Thoracic aorta (tissue), 2 donors: Measurements from ENCODE around the gene SEMA3D. TPM values are rescaled to one million over a fixed set of nuclear protein-coding genes. Genes with fewer than 3 reads are reported as not detected.

Source experiments
- ATAC-seq: fragments of 150-250 bp; one replicate; pipeline ENCODE4 v1.8.0; 2017; ENCODE audit warnings: low read depth; ENCODE audit not compliant: insufficient number of reproducible peaks, low FRiP score
- DNase-seq: peaks from one replicate; pipeline ENCODE4 v3.0.0-alpha.2; 2020; ENCODE audit warnings: low spot score
- H3K27ac ChIP-seq, 2 donors: fragments of 200-600 bp; sonication (generic); 1 replicate in 1 of 2; 2 replicates in 1 of 2; pipeline ENCODE4 v1.5.1; 2016; ENCODE audit warnings: mild to moderate bottlenecking in 2 of 2, moderate library complexity in 2 of 2
- H3K27me3 ChIP-seq: fragments of 200-600 bp; sonication (generic); replicated peaks from 2 replicates; pipeline ENCODE4 v1.6.0; 2016; ENCODE audit warnings: mild to moderate bottlenecking; ENCODE audit not compliant: insufficient read depth
- H3K36me3 ChIP-seq: fragments of 200-600 bp; sonication (generic); one replicate; pipeline ENCODE4 v1.5.1; 2016
- H3K4me1 ChIP-seq, 2 donors: fragments of 200-600 bp; sonication (generic); 1 replicate in 1 of 2; 2 replicates in 1 of 2; pipeline versions ENCODE4 v1.5.1 to v1.6.0; 2016; ENCODE audit warnings: low read depth in 2 of 2, mild to moderate bottlenecking in 1 of 2; ENCODE audit not compliant: control insufficient read depth in 1 of 2
- H3K4me3 ChIP-seq: fragments of 200-600 bp; sonication (generic); 2 replicates; pipeline ENCODE4 v1.5.1; 2016; ENCODE audit warnings: mild to moderate bottlenecking
- H3K9me3 ChIP-seq: fragments of 200-600 bp; sonication (generic); 2 replicates; pipeline ENCODE4 v1.5.1; 2016
- CTCF ChIP-seq: fragments of 200-600 bp; sonication (generic); IDR thresholded peaks from one replicate; pipeline ENCODE4 v1.5.1; 2019; ENCODE audit warnings: antibody characterized with exemption
- total RNA-seq, 2 donors: library from RNA; depleted of rRNA; stranded (reverse); fragments of >200 nt; gene quantifications; one replicate each; pipeline versions ENCODE4 v1.1.0 to v1.2.3, GENCODE V29; 2016

SEMA3D gene
- total RNA-seq, 2 donors from 2014 or later: 18.5 to 22.8 TPM

DNA sequence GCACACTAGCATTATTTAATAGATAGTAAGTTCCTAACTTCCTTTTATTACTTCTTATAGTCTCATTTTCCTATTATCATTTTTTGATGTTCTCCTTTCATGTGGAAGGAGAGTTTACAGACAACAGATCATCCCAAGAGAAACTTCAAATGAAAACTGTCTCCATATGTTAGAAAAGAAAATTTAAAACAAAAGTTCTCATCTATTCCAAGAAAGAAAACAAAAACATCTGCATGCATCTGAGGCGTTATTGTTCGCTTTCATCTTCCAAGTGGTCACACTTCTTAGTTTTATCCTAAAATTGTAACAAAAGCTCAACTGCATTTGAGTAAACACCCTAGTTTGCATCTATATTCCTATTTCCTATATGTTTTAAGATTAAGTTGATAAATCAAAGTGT is 126.2 kb downstream of the SEMA3D start:
- H3K4me1 ChIP-seq: peaks cover 9 to 22% of the 10 kb centered on the region in 2 donors
- no peak overlapping the region for H3K4me3 ChIP-seq
- no peak overlapping the region for H3K27ac ChIP-seq
- no peaks in the 10 kb centered on the region for H3K9me3 ChIP-seq
- ATAC-seq: no peak
- no peak for TF ChIP-seq CTCF
- H3K27me3 ChIP-seq: no peaks in the 10 kb centered on the region
- no peak for DNase-seq
- H3K36me3 ChIP-seq: no peaks in the 10 kb centered on the region

GRCh38 chr7:85055906-85056305 is 130.9 kb downstream of the SEMA3D start:
- DNase-seq (no peak), ATAC-seq (no peak)
- Histone ChIP-seq H3K4me1 (no peaks in the 10 kb centered on the region), H3K27me3 (no peaks in the 10 kb centered on the region), H3K4me3 (no peak overlapping the region), H3K27ac (no peak overlapping the region), H3K9me3 (no peaks in the 10 kb centered on the region), H3K36me3 (no peaks in the 10 kb centered on the region)
- TF ChIP-seq CTCF: no peak

GRCh38 chr7:85055196-85055595 is 131.7 kb downstream of the SEMA3D start:
- Histone ChIP-seq H3K27ac (no peak overlapping the region), H3K9me3 (no peaks in the 10 kb centered on the region), H3K4me3 (no peak overlapping the region), H3K4me1 (no peaks in the 10 kb centered on the region), H3K27me3 (no peaks in the 10 kb centered on the region), H3K36me3 (no peaks in the 10 kb centered on the region)
- TF ChIP-seq CTCF: no peak
- ATAC-seq: no peak
- no peak for DNase-seq

GRCh38 chr7:85054306-85054705 is 132.6 kb downstream of the SEMA3D start:
- Histone ChIP-seq H3K9me3 (no peaks in the 10 kb centered on the region), H3K27me3 (no peaks in the 10 kb centered on the region), H3K27ac (no peak overlapping the region), H3K4me1 (no peaks in the 10 kb centered on the region), H3K36me3 (no peaks in the 10 kb centered on the region), H3K4me3 (no peak overlapping the region)
- DNase-seq (no peak), ATAC-seq (no peak)
- TF ChIP-seq CTCF: no peak

DNA sequence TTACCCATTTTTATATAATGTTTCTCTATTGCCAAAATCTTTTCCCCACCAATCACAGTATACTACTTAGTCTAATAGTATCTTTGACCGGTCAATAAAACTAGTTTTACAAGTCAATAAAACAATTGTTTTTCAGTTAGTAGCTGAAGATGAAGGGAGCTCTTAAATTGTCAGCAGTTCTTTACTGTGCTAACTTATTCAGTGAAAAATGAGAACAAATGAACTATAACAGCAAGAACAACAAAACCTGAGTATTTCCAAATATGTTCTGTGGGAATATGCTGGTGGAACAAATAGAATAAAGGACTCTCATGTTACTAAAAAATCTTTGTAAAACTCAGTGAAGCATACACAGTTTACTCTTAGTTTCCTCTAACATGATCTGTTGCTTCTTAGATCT is 134.0 kb downstream of the SEMA3D start:
- Histone ChIP-seq H3K36me3 (no peaks in the 10 kb centered on the region), H3K9me3 (no peaks in the 10 kb centered on the region), H3K4me1 (no peaks in the 10 kb centered on the region), H3K27me3 (no peaks in the 10 kb centered on the region), H3K4me3 (no peak overlapping the region), H3K27ac (no peak overlapping the region)
- ATAC-seq: no peak
- DNase-seq: no peak
- TF ChIP-seq CTCF: no peak
